H9 (cell line): ENCODE results near the gene TRIM17. TPM values are rescaled to one million over a fixed set of nuclear protein-coding genes. Genes with fewer than 3 reads are reported as not detected.

ENCODE experiments used
- DNase-seq: peaks from one replicate; pipeline ENCODE4 v3.0.0-alpha.2; 2017
- H2AFZ ChIP-seq: one replicate; pipeline ENCODE4 v1.6.1; 2013; ENCODE audit warnings: mild to moderate bottlenecking, low read length, control low read depth, moderate library complexity
- H2AK5ac ChIP-seq: 2 replicates; pipeline ENCODE4 v1.6.1; 2013; ENCODE audit warnings: low read length, control low read depth, mixed read lengths; ENCODE audit not compliant: insufficient read length
- H2BK120ac ChIP-seq: one replicate; pipeline ENCODE4 v1.6.1; 2013; ENCODE audit warnings: low read depth, mild to moderate bottlenecking, low read length, control low read depth, inconsistent platforms; ENCODE audit not compliant: poor library complexity, severe bottlenecking
- H2BK12ac ChIP-seq: 2 replicates; pipeline ENCODE4 v1.6.1; 2013; ENCODE audit warnings: low read length, control low read depth, mixed read lengths, low read depth; ENCODE audit not compliant: insufficient read length
- H2BK15ac ChIP-seq: 2 replicates; pipeline ENCODE4 v1.6.1; 2013; ENCODE audit warnings: low read depth, low read length, control low read depth
- H2BK20ac ChIP-seq: one replicate; pipeline ENCODE4 v1.6.1; 2013; ENCODE audit warnings: low read depth, mild to moderate bottlenecking, low read length, control low read depth, inconsistent platforms; ENCODE audit not compliant: poor library complexity, severe bottlenecking
- H2BK5ac ChIP-seq: 2 replicates; pipeline ENCODE4 v1.6.1; 2013; ENCODE audit warnings: low read length, control low read depth, mixed read lengths; ENCODE audit not compliant: insufficient read length
- H3K14ac ChIP-seq: 2 replicates; pipeline ENCODE4 v1.6.1; 2013; ENCODE audit warnings: low read length, control low read depth; ENCODE audit not compliant: insufficient read depth
- H3K18ac ChIP-seq: 2 replicates; pipeline ENCODE4 v1.6.1; 2013; ENCODE audit warnings: low read depth, mild to moderate bottlenecking, mixed read lengths, low read length, control low read depth; ENCODE audit not compliant: insufficient read length
- H3K23ac ChIP-seq: 2 replicates; pipeline ENCODE4 v1.6.1; 2013; ENCODE audit warnings: low read length, control low read depth, mixed read lengths, low read depth; ENCODE audit not compliant: insufficient read length
- H3K23me2 ChIP-seq: 2 replicates; pipeline ENCODE4 v1.6.1; 2013; ENCODE audit warnings: low read depth, mild to moderate bottlenecking, mixed read lengths, low read length, control low read depth; ENCODE audit not compliant: insufficient read length, poor library complexity, severe bottlenecking
- H3K27ac ChIP-seq: 2 replicates; pipeline ENCODE4 v1.5.1; 2013; ENCODE audit warnings: low read length, control low read depth, mixed read lengths, low read depth; ENCODE audit not compliant: insufficient read length
- H3K27me3 ChIP-seq: 2 replicates; pipeline ENCODE4 v1.6.1; 2013; ENCODE audit warnings: low read length, control low read depth, inconsistent platforms; ENCODE audit not compliant: insufficient read depth
- H3K4ac ChIP-seq: 2 replicates; pipeline ENCODE4 v1.6.1; 2013; ENCODE audit warnings: low read depth, mild to moderate bottlenecking, control low read depth, inconsistent platforms, low read length, moderate library complexity
- H3K4me1 ChIP-seq: 2 replicates; pipeline ENCODE4 v1.6.1; 2013; ENCODE audit warnings: low read length, control low read depth, inconsistent platforms; ENCODE audit not compliant: insufficient read depth
- H3K4me2 ChIP-seq: 2 replicates; pipeline ENCODE4 v1.6.1; 2013; ENCODE audit warnings: low read length, control low read depth, mixed read lengths; ENCODE audit not compliant: insufficient read length, insufficient read depth
- H3K56ac ChIP-seq: 2 replicates; pipeline ENCODE4 v1.6.1; 2013; ENCODE audit warnings: low read depth, mild to moderate bottlenecking, mixed read lengths, low read length, control low read depth; ENCODE audit not compliant: insufficient read length
- H3K79me1 ChIP-seq: 2 replicates; pipeline ENCODE4 v1.6.1; 2013; ENCODE audit warnings: low read depth, mild to moderate bottlenecking, moderate library complexity, low read length, control low read depth, inconsistent platforms; ENCODE audit not compliant: insufficient read depth, poor library complexity, severe bottlenecking
- H3K79me2 ChIP-seq: 2 replicates; pipeline ENCODE4 v1.6.1; 2013; ENCODE audit warnings: low read length, control low read depth, inconsistent platforms; ENCODE audit not compliant: insufficient read depth
- H3K9ac ChIP-seq: 2 replicates; pipeline ENCODE4 v1.6.1; 2013; ENCODE audit warnings: low read length, control low read depth, mixed read lengths; ENCODE audit not compliant: insufficient read length; ENCODE audit errors: extremely low read depth
- H3K9me3 ChIP-seq: one replicate; pipeline ENCODE4 v1.6.1; 2013; ENCODE audit warnings: low read depth, low read length, inconsistent platforms; ENCODE audit not compliant: control insufficient read depth
- H3T11ph ChIP-seq: one replicate; pipeline ENCODE4 v1.6.1; 2013; ENCODE audit warnings: mild to moderate bottlenecking, low read length, control low read depth, inconsistent platforms
- H4K20me1 ChIP-seq: one replicate; pipeline ENCODE4 v1.6.1; 2013; ENCODE audit not compliant: control insufficient read depth, insufficient read length, insufficient read depth
- H4K5ac ChIP-seq: 2 replicates; pipeline ENCODE4 v1.6.1; 2013; ENCODE audit warnings: low read depth, mild to moderate bottlenecking, mixed read lengths, low read length, control low read depth; ENCODE audit not compliant: insufficient read length
- H4K8ac ChIP-seq: replicated peaks from 2 replicates; pipeline ENCODE4 v1.6.1; 2013; ENCODE audit warnings: low read length, control low read depth, mixed read lengths, low read depth; ENCODE audit not compliant: insufficient read length
- H4K91ac ChIP-seq: 2 replicates; pipeline ENCODE4 v1.6.1; 2013; ENCODE audit warnings: low read depth, mild to moderate bottlenecking, moderate library complexity, mixed read lengths, low read length, control low read depth; ENCODE audit not compliant: insufficient read length
- H3K27ac Mint-ChIP-seq, 3 experiments: 2 replicates in 2 of 3; 3 replicates in 1 of 3; pipeline ENCODE4 v1.8.0; 2020 to 2021; ENCODE audit warnings: mixed read lengths in 3 of 3, mild to moderate bottlenecking in 1 of 3, moderate library complexity in 1 of 3
- H3K27me3 Mint-ChIP-seq: 2 replicates; pipeline ENCODE4 v1.8.0; 2021; ENCODE audit warnings: low read depth, mild to moderate bottlenecking, moderate library complexity, mixed read lengths
- H3K36me3 Mint-ChIP-seq, 3 experiments: 2 replicates in 2 of 3; 3 replicates in 1 of 3; pipeline ENCODE4 v1.8.0; 2020 to 2021; ENCODE audit warnings: low read depth in 3 of 3, mixed read lengths in 3 of 3; ENCODE audit not compliant: insufficient read depth in 1 of 3
- H3K4me1 Mint-ChIP-seq, 2 experiments: 2 replicates each; pipeline ENCODE4 v1.8.0; 2020; ENCODE audit warnings: mixed read lengths in 2 of 2
- H3K4me3 Mint-ChIP-seq, 2 experiments: 2 replicates in 1 of 2; 3 replicates in 1 of 2; pipeline ENCODE4 v1.8.0; 2020 to 2021; ENCODE audit warnings: mild to moderate bottlenecking in 2 of 2, mixed read lengths in 2 of 2, moderate library complexity in 1 of 2
- H3K9me3 Mint-ChIP-seq, 2 experiments: 2 replicates in 1 of 2; 3 replicates in 1 of 2; pipeline ENCODE4 v1.8.0; 2020; ENCODE audit warnings: mild to moderate bottlenecking in 2 of 2, mixed read lengths in 2 of 2, moderate library complexity in 1 of 2
- CTCF ChIP-seq: fragments of 200-600 bp; sonication (generic); conservative IDR thresholded peaks from 3 replicates; pipeline ENCODE4 v1.8.0; 2021; ENCODE audit warnings: antibody characterized with exemption, mild to moderate bottlenecking
- WGBS: extraction: QIAGEN DNeasy Blood & Tissue Kit; methylation state at CpG from one replicate; pipeline ENCODE4 v1.1.7; 2013; ENCODE audit warnings: missing lambda C conversion rate, low lambda C conversion rate, mixed read lengths; ENCODE audit not compliant: insufficient read length; ENCODE audit errors: extremely low coverage; 5-methylcytosine and 5-hydroxymethylcytosine counted together
- total RNA-seq: library from RNA; stranded (reverse); gene quantifications from 2 replicates; pipeline ENCODE4 v1.2.1, GENCODE V29; 2021

The TRIM17 gene
- total RNA-seq, 1 experiment from 2014 or later: 2.8 TPM

DNA sequence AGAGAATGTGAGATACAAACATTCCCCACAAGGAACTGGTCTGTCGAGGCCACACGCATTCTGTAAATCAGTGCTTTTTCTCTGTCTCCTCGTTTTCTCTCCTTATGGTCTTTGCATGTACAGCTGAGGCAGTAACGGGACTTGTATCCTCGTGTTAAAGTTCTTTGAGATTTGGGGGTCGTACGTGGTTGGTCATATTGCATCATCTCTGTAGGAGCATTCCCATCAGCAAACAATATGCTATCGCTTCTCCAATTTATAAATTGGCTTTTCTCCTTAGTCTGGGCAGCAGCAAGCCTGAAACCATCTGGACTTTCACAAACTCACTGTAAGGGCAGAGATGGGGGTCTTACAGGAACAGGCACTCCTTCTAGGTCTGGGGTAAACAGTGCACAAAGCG lies 13.0 kb upstream of the TRIM17 start:
- H3K9ac ChIP-seq: no peak overlapping the region
- no peak for TF ChIP-seq CTCF
- no peaks in the 10 kb centered on the region for H3K79me1 ChIP-seq
- H3K9me3 Mint-ChIP-seq: peaks cover 0 to 3% of the 10 kb centered on the region in 2 experiments; a peak in 3 of 5 replicates
- no peak overlapping the region for H4K5ac ChIP-seq
- no peak overlapping the region for H3K14ac ChIP-seq
- H3K4me1 Mint-ChIP-seq: peaks cover 21 to 33% of the 10 kb centered on the region in 2 experiments
- H3K4me3 Mint-ChIP-seq: no peak overlapping the region
- H2BK12ac ChIP-seq: no peak overlapping the region
- H3K4ac ChIP-seq: no peak overlapping the region
- no peak for DNase-seq
- no peak overlapping the region for H3K18ac ChIP-seq
- H4K8ac ChIP-seq: no peak overlapping the region
- no peak overlapping the region for H2AK5ac ChIP-seq
- H2BK5ac ChIP-seq: no peak overlapping the region
- no peak overlapping the region for H2BK15ac ChIP-seq
- H3K79me2 ChIP-seq: no peaks in the 10 kb centered on the region
- no peak overlapping the region for H2BK20ac ChIP-seq
- peak overlapping the region; percentile 76 for H3K23ac ChIP-seq
- no peaks in the 10 kb centered on the region for H3K36me3 Mint-ChIP-seq
- no peak overlapping the region for H3K56ac ChIP-seq
- H3K4me1 ChIP-seq: no peaks in the 10 kb centered on the region; the same call in 1 of the 2 replicates
- WGBS: no CpG with 5 or more reads among the region's 9 CpGs
- no peaks in the 10 kb centered on the region for H4K20me1 ChIP-seq
- H2BK120ac ChIP-seq: no peak overlapping the region
- H3K23me2 ChIP-seq: no peaks in the 10 kb centered on the region
- peak overlapping the region; percentile 36 for H4K91ac ChIP-seq
- no peaks in the 10 kb centered on the region for H3K9me3 ChIP-seq
- H2AFZ ChIP-seq: no peak overlapping the region
- H3T11ph ChIP-seq: no peak overlapping the region
- no peak overlapping the region for H3K4me2 ChIP-seq
- H3K27me3 Mint-ChIP-seq: peaks cover 83% of the 10 kb centered on the region
- H3K27ac ChIP-seq: no peak overlapping the region
- peaks cover 7% of the 10 kb centered on the region; the same call in 1 of the 2 replicates for H3K27me3 ChIP-seq
- H3K27ac Mint-ChIP-seq: no peak overlapping the region; a peak in 1 of 7 replicates
